Astrocyte (in vitro differentiated cells and primary cell): Measurements from ENCODE around the gene KRTAP20-1. TPM values are rescaled to one million over a fixed set of nuclear protein-coding genes. Genes with fewer than 3 reads are reported as not detected.

Experiments used
- DNase-seq: peaks from one replicate; pipeline ENCODE4 v3.0.0-alpha.2; 2010; ENCODE audit warnings: low read depth
- FAIRE-seq: peaks from 2 replicates; lab custom pipeline; 2011; peaks lifted over from hg19 to GRCh38; lab: Jason Lieb, UNC
- H2AFZ ChIP-seq: 2 replicates; pipeline ENCODE4 v1.6.0; 2012; ENCODE audit warnings: low read depth, low read length, inconsistent platforms
- H3K27ac ChIP-seq: 2 replicates; pipeline ENCODE4 v1.5.1; 2011; ENCODE audit warnings: low read depth, low read length, inconsistent platforms
- H3K27me3 ChIP-seq: 2 replicates; pipeline ENCODE4 v1.6.0; 2011; ENCODE audit warnings: low read length, inconsistent platforms; ENCODE audit not compliant: insufficient read depth
- H3K36me3 ChIP-seq: 2 replicates; pipeline ENCODE4 v1.5.1; 2011; ENCODE audit warnings: low read length, inconsistent platforms; ENCODE audit not compliant: insufficient read depth
- H3K4me1 ChIP-seq: 2 replicates; pipeline ENCODE4 v1.5.1; 2011; ENCODE audit warnings: low read length, inconsistent platforms; ENCODE audit not compliant: insufficient read depth
- H3K4me2 ChIP-seq: 2 replicates; pipeline ENCODE4 v1.6.0; 2012; ENCODE audit warnings: low read length, inconsistent platforms
- H3K4me3 ChIP-seq: 2 replicates; pipeline ENCODE4 v1.5.1; 2011; ENCODE audit warnings: low read depth, mild to moderate bottlenecking, low read length, inconsistent platforms; ENCODE audit not compliant: insufficient read depth
- H3K79me2 ChIP-seq: 2 replicates; pipeline ENCODE4 v1.6.0; 2012; ENCODE audit warnings: mild to moderate bottlenecking, low read length, inconsistent platforms; ENCODE audit not compliant: insufficient read depth
- H3K9ac ChIP-seq: 2 replicates; pipeline ENCODE4 v1.6.0; 2012; ENCODE audit warnings: mild to moderate bottlenecking, low read length, inconsistent platforms
- H3K9me3 ChIP-seq: 2 replicates; pipeline ENCODE4 v1.5.1; 2012; ENCODE audit warnings: low read depth, mild to moderate bottlenecking, low read length, inconsistent platforms; ENCODE audit not compliant: insufficient read depth
- H4K20me1 ChIP-seq: 2 replicates; pipeline ENCODE4 v1.6.0; 2012; ENCODE audit warnings: low read length, inconsistent platforms; ENCODE audit not compliant: insufficient read depth
- H3K27ac Mint-ChIP-seq: one replicate; pipeline ENCODE4 v1.8.0; 2021; ENCODE audit warnings: mild to moderate bottlenecking, mixed read lengths; ENCODE audit not compliant: unreplicated experiment
- H3K27me3 Mint-ChIP-seq: one replicate; pipeline ENCODE4 v1.8.0; 2021; ENCODE audit warnings: low read depth, mixed read lengths; ENCODE audit not compliant: unreplicated experiment
- H3K36me3 Mint-ChIP-seq: one replicate; pipeline ENCODE4 v1.8.0; 2021; ENCODE audit warnings: low read depth, mixed read lengths; ENCODE audit not compliant: unreplicated experiment
- H3K4me1 Mint-ChIP-seq: one replicate; pipeline ENCODE4 v1.8.0; 2021; ENCODE audit warnings: low read depth, mixed read lengths; ENCODE audit not compliant: unreplicated experiment
- H3K4me3 Mint-ChIP-seq: one replicate; pipeline ENCODE4 v1.8.0; 2021; ENCODE audit warnings: mild to moderate bottlenecking, moderate library complexity, mixed read lengths; ENCODE audit not compliant: unreplicated experiment
- H3K9me3 Mint-ChIP-seq: one replicate; pipeline ENCODE4 v1.8.0; 2021; ENCODE audit warnings: mild to moderate bottlenecking, mixed read lengths; ENCODE audit not compliant: unreplicated experiment
- EZH2 ChIP-seq: IDR thresholded peaks from 2 replicates; pipeline ENCODE4 v1.6.1; 2012; ENCODE audit warnings: mild to moderate bottlenecking, low read length, inconsistent platforms; ENCODE audit not compliant: insufficient read depth
- total RNA-seq: library from RNA; stranded (reverse); gene quantifications from 2 replicates; pipeline ENCODE4 v1.2.1, GENCODE V29; 2021
- TF ChIP-seq, protein P1 (sequence below): IDR thresholded peaks from 2 replicates; pipeline ENCODE4 v1.5.1; 2011; ENCODE audit warnings: low read depth, mild to moderate bottlenecking, inconsistent platforms, low read length, moderate library complexity; ENCODE audit not compliant: insufficient read depth

Gene KRTAP20-1
- total RNA-seq, 1 donor from 2014 or later, result not detected

DNA sequence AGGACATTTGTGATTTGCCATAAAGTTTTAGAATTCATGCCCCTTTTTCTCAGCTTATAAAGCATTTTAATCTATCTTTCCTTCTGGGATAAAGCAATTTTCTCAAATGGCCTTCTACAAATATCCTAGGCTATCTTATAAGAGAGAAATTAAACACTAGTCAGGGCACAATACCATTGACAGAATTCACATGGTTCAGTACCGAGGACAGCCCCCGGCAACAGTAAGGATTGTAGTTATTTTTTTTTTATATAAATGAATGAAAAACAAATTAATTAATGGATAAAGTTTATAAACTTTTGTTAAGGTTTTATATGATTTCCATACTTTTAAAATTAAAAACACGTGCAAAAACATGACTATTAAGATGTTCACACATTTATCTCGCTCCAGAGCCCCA, 11.9 kb downstream of the KRTAP20-1 start:
- Histone ChIP-seq H3K9me3 (peaks cover 4% of the 10 kb centered on the region), H3K9ac (no peak overlapping the region), H3K27ac (no peak overlapping the region), H3K27me3 (no peaks in the 10 kb centered on the region), H3K4me2 (no peak overlapping the region), H3K79me2 (no peaks in the 10 kb centered on the region), H2AFZ (no peak overlapping the region), H3K4me3 (no peak overlapping the region), H3K4me1 (no peaks in the 10 kb centered on the region), H3K36me3 (no peaks in the 10 kb centered on the region), H4K20me1 (no peaks in the 10 kb centered on the region)
- Mint-ChIP-seq H3K36me3 (no peaks in the 10 kb centered on the region), H3K4me3 (no peak overlapping the region), H3K27me3 (no peaks in the 10 kb centered on the region), H3K27ac (no peak overlapping the region), H3K9me3 (peaks cover 4% of the 10 kb centered on the region), H3K4me1 (no peaks in the 10 kb centered on the region)
- DNase-seq, result no peak
- TF ChIP-seq, protein P1, sequence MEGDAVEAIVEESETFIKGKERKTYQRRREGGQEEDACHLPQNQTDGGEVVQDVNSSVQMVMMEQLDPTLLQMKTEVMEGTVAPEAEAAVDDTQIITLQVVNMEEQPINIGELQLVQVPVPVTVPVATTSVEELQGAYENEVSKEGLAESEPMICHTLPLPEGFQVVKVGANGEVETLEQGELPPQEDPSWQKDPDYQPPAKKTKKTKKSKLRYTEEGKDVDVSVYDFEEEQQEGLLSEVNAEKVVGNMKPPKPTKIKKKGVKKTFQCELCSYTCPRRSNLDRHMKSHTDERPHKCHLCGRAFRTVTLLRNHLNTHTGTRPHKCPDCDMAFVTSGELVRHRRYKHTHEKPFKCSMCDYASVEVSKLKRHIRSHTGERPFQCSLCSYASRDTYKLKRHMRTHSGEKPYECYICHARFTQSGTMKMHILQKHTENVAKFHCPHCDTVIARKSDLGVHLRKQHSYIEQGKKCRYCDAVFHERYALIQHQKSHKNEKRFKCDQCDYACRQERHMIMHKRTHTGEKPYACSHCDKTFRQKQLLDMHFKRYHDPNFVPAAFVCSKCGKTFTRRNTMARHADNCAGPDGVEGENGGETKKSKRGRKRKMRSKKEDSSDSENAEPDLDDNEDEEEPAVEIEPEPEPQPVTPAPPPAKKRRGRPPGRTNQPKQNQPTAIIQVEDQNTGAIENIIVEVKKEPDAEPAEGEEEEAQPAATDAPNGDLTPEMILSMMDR, result no peak
- no peak for TF ChIP-seq EZH2
- FAIRE-seq, result no peak

DNA sequence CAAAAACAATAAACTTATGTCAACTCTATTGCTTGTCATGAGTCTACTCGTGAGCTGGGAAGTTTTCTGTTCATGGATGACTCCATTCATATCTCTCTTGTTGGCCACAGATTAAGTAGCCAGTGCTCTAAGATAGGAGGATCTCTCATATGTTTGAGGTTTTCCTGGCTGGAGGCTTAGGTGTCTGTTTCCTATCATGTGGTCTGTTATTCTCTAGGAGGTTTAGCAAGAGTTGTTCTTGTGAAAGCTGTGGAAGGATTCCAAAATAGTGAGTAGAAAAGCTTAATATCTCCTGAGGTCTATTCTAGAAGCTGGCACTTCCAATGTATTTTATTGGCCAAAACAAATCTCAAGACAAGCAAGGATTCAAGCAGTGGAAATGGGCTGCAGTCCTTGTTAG, 13.0 kb downstream of the KRTAP20-1 start:
- no peaks in the 10 kb centered on the region for H3K4me1 Mint-ChIP-seq

DNA sequence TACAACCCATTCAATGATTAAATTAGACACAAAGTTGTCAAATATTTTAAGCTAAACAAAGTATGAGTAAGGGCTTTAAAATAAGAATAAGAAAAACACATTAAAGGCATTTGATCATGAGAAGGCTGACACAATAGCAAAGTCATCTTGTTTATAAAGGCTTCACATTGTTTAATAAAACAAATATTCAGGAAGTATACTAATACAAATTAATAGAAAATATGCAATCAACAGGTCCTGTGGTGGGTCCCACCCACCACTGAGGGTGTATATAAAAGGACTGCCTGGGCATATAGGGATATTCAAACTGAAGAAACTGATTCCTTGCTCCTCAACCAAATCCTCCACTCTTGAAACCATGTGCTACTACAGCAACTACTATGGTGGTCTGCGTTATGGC, 18.7 kb downstream of the KRTAP20-1 start, which contains the start of gene KRTAP20-2:
Gene KRTAP20-2 (plus strand): TSS at position 301 of the 400 bp plus-strand sequence. CDS start 58 bp downstream, at position 359.
- Mint-ChIP-seq H3K27me3 (no peaks in the 10 kb centered on the region), H3K4me1 (no peaks in the 10 kb centered on the region), H3K27ac (no peak within 1 kb of the TSS), H3K9me3 (no peaks in the 10 kb centered on the region), H3K4me3 (no peak within 1 kb of the TSS), H3K36me3 (no peaks in the 10 kb centered on the region)
- Histone ChIP-seq H4K20me1 (no peaks in the 10 kb centered on the region), H3K4me2 (no peak within 1 kb of the TSS), H3K79me2 (no peaks in the 10 kb centered on the region), H2AFZ (no peak within 1 kb of the TSS), H3K4me1 (no peaks in the 10 kb centered on the region), H3K27me3 (no peaks in the 10 kb centered on the region), H3K36me3 (no peaks in the 10 kb centered on the region), H3K27ac (no peak within 1 kb of the TSS), H3K4me3 (no peak within 1 kb of the TSS), H3K9me3 (peaks cover 4% of the 10 kb centered on the region), H3K9ac (no peak within 1 kb of the TSS)
- FAIRE-seq (no peak), DNase-seq (no peak)
- TF ChIP-seq EZH2, result no peak
- TF ChIP-seq, protein P1, result no peak

More for the DNA sequence above, 13.0 kb downstream of the KRTAP20-1 start:
- DNase-seq (no peak), FAIRE-seq (no peak)
- no peaks in the 10 kb centered on the region for H3K27me3 Mint-ChIP-seq
- H3K79me2 ChIP-seq, result no peaks in the 10 kb centered on the region
- peaks cover 3% of the 10 kb centered on the region for H3K9me3 Mint-ChIP-seq
- no peak overlapping the region for H3K4me3 ChIP-seq
- H3K27me3 ChIP-seq, result no peaks in the 10 kb centered on the region
- no peak overlapping the region for H3K4me3 Mint-ChIP-seq
- no peak overlapping the region for H3K9ac ChIP-seq
- TF ChIP-seq EZH2, result no peak
- TF ChIP-seq, protein P1, result no peak
- H3K36me3 Mint-ChIP-seq, result no peaks in the 10 kb centered on the region
- no peak overlapping the region for H3K4me2 ChIP-seq
- H3K27ac ChIP-seq, result no peak overlapping the region
- H4K20me1 ChIP-seq, result no peaks in the 10 kb centered on the region
- no peaks in the 10 kb centered on the region for H3K36me3 ChIP-seq
- H3K27ac Mint-ChIP-seq, result no peak overlapping the region
- peaks cover 4% of the 10 kb centered on the region for H3K9me3 ChIP-seq
- no peaks in the 10 kb centered on the region for H3K4me1 ChIP-seq
- H2AFZ ChIP-seq, result no peak overlapping the region
